ENCODE results near the gene TRIAP1. TPM values are rescaled to one million over a fixed set of nuclear protein-coding genes. Genes with fewer than 3 reads are reported as not detected.
"Not testable (repeated sequence)": the region's sequence is repeated elsewhere in the genome, so short reads cannot be mapped to it uniquely, and the experiment has no call there.

Gene TRIAP1
- 10 to 100 TPM; 19.2 to 28.0 TPM for polyA plus RNA-seq

- Histone ChIP-seq H3K9me3 (ENCODE audit: control insufficient read depth in 2 of 2, insufficient read depth in 1 of 2, low read depth in 1 of 2, low read length in 1 of 2) (no peaks in the 10 kb centered on the region), H3K4me3 (ENCODE audit: low read depth in 1 of 2, low read length in 2 of 2) (peak within 1 kb of the TSS; percentile 68 to 99), H3K27ac (ENCODE audit: low read depth in 2 of 2, low read length in 1 of 2) (peak within 1 kb of the TSS; percentile 91 to 93), H3K27me3 (ENCODE audit: control insufficient read depth in 1 of 2, insufficient read depth in 2 of 2, low read length in 2 of 2) (no peaks in the 10 kb centered on the region), H3K4me1 (ENCODE audit: control insufficient read depth in 2 of 2, insufficient read depth in 2 of 2, low read length in 1 of 2) (peaks cover 0 to 4% of the 10 kb centered on the region in 2 donors), H3K36me3 (ENCODE audit: control insufficient read depth in 2 of 2, insufficient read depth in 2 of 2, low read length in 1 of 2) (peaks cover 4% of the 10 kb centered on the region in 2 donors)
- WGBS, 2 donors: 0% methylated on average over 73 of the region's 73 CpGs
These were observed at the start of gene TRIAP1, which contains the start of gene GATC for GRCh38 chr12:120445911-120446843. TRIAP1 (minus strand) TSS chr12:120446384; CDS start chr12:120446372, 12 bp downstream. GATC (plus strand) TSS chr12:120446444; CDS start chr12:120446481, 37 bp downstream.

- 14 to 20% methylated on average over 17 of the region's 17 CpGs for WGBS, 2 donors
- peaks cover 5 to 7% of the 10 kb centered on the region in 2 donors for H3K36me3 ChIP-seq (ENCODE audit: control insufficient read depth in 2 of 2, insufficient read depth in 2 of 2, low read length in 1 of 2)
These were observed 49.1 kb upstream of the TRIAP1 start for GRCh38 chr12:120495186-120495730.

GRCh38 chr12:120490833-120491512, 44.8 kb upstream of the TRIAP1 start:
- no peak overlapping the region for H3K4me3 ChIP-seq (ENCODE audit: low read depth in 1 of 2, low read length in 2 of 2)
- H3K36me3 ChIP-seq (ENCODE audit: control insufficient read depth in 2 of 2, insufficient read depth in 2 of 2, low read length in 1 of 2): peaks cover 5 to 7% of the 10 kb centered on the region in 2 donors
- H3K27ac ChIP-seq (ENCODE audit: low read depth in 2 of 2, low read length in 1 of 2): no peak overlapping the region
- H3K9me3 ChIP-seq (ENCODE audit: control insufficient read depth in 2 of 2, insufficient read depth in 1 of 2, low read depth in 1 of 2, low read length in 1 of 2): no peaks in the 10 kb centered on the region
- no peaks in the 10 kb centered on the region for H3K27me3 ChIP-seq (ENCODE audit: control insufficient read depth in 1 of 2, insufficient read depth in 2 of 2, low read length in 2 of 2)
- peaks cover 0 to 5% of the 10 kb centered on the region in 2 donors for H3K4me1 ChIP-seq (ENCODE audit: control insufficient read depth in 2 of 2, insufficient read depth in 2 of 2, low read length in 1 of 2)
- 80 to 90% methylated on average over 2 of the region's 2 CpGs for WGBS, 2 donors

More at GRCh38 chr12:120495186-120495730, 49.1 kb upstream of the TRIAP1 start:
- Histone ChIP-seq H3K27ac (ENCODE audit: low read depth in 2 of 2, low read length in 1 of 2) (peak overlapping the region; percentile 64), H3K4me3 (ENCODE audit: low read depth in 1 of 2, low read length in 2 of 2) (peak overlapping the region; percentile 77 to 93), H3K9me3 (ENCODE audit: control insufficient read depth in 2 of 2, insufficient read depth in 1 of 2, low read depth in 1 of 2, low read length in 1 of 2) (no peaks in the 10 kb centered on the region), H3K4me1 (ENCODE audit: control insufficient read depth in 2 of 2, insufficient read depth in 2 of 2, low read length in 1 of 2) (peaks cover 0 to 3% of the 10 kb centered on the region in 2 donors), H3K27me3 (ENCODE audit: control insufficient read depth in 1 of 2, insufficient read depth in 2 of 2, low read length in 2 of 2) (no peaks in the 10 kb centered on the region)

- peaks cover 5 to 7% of the 10 kb centered on the region in 2 donors for H3K36me3 ChIP-seq (ENCODE audit: control insufficient read depth in 2 of 2, insufficient read depth in 2 of 2, low read length in 1 of 2)
- WGBS, 2 donors: 95% methylated on average over 5 of the region's 5 CpGs
- H3K27me3 ChIP-seq (ENCODE audit: control insufficient read depth in 1 of 2, insufficient read depth in 2 of 2, low read length in 2 of 2): no peaks in the 10 kb centered on the region
- H3K27ac ChIP-seq (ENCODE audit: low read depth in 2 of 2, low read length in 1 of 2): no peak overlapping the region
- H3K9me3 ChIP-seq (ENCODE audit: control insufficient read depth in 2 of 2, insufficient read depth in 1 of 2, low read depth in 1 of 2, low read length in 1 of 2): no peaks in the 10 kb centered on the region
- H3K4me3 ChIP-seq (ENCODE audit: low read depth in 1 of 2, low read length in 2 of 2): no peak overlapping the region
- peaks cover 0 to 4% of the 10 kb centered on the region in 2 donors for H3K4me1 ChIP-seq (ENCODE audit: control insufficient read depth in 2 of 2, insufficient read depth in 2 of 2, low read length in 1 of 2)
These were observed 44.1 kb upstream of the TRIAP1 start for GRCh38 chr12:120490325-120490724.

- Histone ChIP-seq H3K36me3 (ENCODE audit: control insufficient read depth in 2 of 2, insufficient read depth in 2 of 2, low read length in 1 of 2) (peaks cover 5 to 7% of the 10 kb centered on the region in 2 donors), H3K27ac (ENCODE audit: low read depth in 2 of 2, low read length in 1 of 2) (peak overlapping the region in 1 of 2 donors; percentile 63), H3K27me3 (ENCODE audit: control insufficient read depth in 1 of 2, insufficient read depth in 2 of 2, low read length in 2 of 2) (no peaks in the 10 kb centered on the region), H3K9me3 (ENCODE audit: control insufficient read depth in 2 of 2, insufficient read depth in 1 of 2, low read depth in 1 of 2, low read length in 1 of 2) (no peaks in the 10 kb centered on the region), H3K4me1 (ENCODE audit: control insufficient read depth in 2 of 2, insufficient read depth in 2 of 2, low read length in 1 of 2) (peaks cover 0 to 2% of the 10 kb centered on the region in 2 donors), H3K4me3 (ENCODE audit: low read depth in 1 of 2, low read length in 2 of 2) (no peak overlapping the region)
- 66 to 71% methylated on average over 4 of the region's 4 CpGs for WGBS, 2 donors
These were observed 42.8 kb upstream of the TRIAP1 start for GRCh38 chr12:120489018-120489417.

GRCh38 chr12:120488057-120488640, 42.0 kb upstream of the TRIAP1 start:
- no peak overlapping the region for H3K27ac ChIP-seq (ENCODE audit: low read depth in 2 of 2, low read length in 1 of 2)
- H3K36me3 ChIP-seq (ENCODE audit: control insufficient read depth in 2 of 2, insufficient read depth in 2 of 2, low read length in 1 of 2): peaks cover 5 to 7% of the 10 kb centered on the region in 2 donors
- 75 to 76% methylated on average over 5 of the region's 5 CpGs for WGBS, 2 donors
- H3K4me1 ChIP-seq (ENCODE audit: control insufficient read depth in 2 of 2, insufficient read depth in 2 of 2, low read length in 1 of 2): peaks cover 0 to 2% of the 10 kb centered on the region in 2 donors
- no peaks in the 10 kb centered on the region for H3K27me3 ChIP-seq (ENCODE audit: control insufficient read depth in 1 of 2, insufficient read depth in 2 of 2, low read length in 2 of 2)
- no peaks in the 10 kb centered on the region for H3K9me3 ChIP-seq (ENCODE audit: control insufficient read depth in 2 of 2, insufficient read depth in 1 of 2, low read depth in 1 of 2, low read length in 1 of 2)
- no peak overlapping the region for H3K4me3 ChIP-seq (ENCODE audit: low read depth in 1 of 2, low read length in 2 of 2)

- not testable (repeated sequence) for H3K9me3 ChIP-seq (ENCODE audit: control insufficient read depth in 2 of 2, insufficient read depth in 1 of 2, low read depth in 1 of 2, low read length in 1 of 2); H3K4me1 ChIP-seq (ENCODE audit: control insufficient read depth in 2 of 2, insufficient read depth in 2 of 2, low read length in 1 of 2); H3K27me3 ChIP-seq (ENCODE audit: control insufficient read depth in 1 of 2, insufficient read depth in 2 of 2, low read length in 2 of 2); H3K4me3 ChIP-seq (ENCODE audit: low read depth in 1 of 2, low read length in 2 of 2); H3K27ac ChIP-seq (ENCODE audit: low read depth in 2 of 2, low read length in 1 of 2); H3K36me3 ChIP-seq (ENCODE audit: control insufficient read depth in 2 of 2, insufficient read depth in 2 of 2, low read length in 1 of 2)
- WGBS, 2 donors: 83 to 89% methylated on average over 7 of the region's 7 CpGs
These were observed 41.4 kb upstream of the TRIAP1 start for GRCh38 chr12:120487552-120487951.

- Histone ChIP-seq H3K27me3 (ENCODE audit: control insufficient read depth in 1 of 2, insufficient read depth in 2 of 2, low read length in 2 of 2) (no peaks in the 10 kb centered on the region), H3K27ac (ENCODE audit: low read depth in 2 of 2, low read length in 1 of 2) (no peak overlapping the region), H3K9me3 (ENCODE audit: control insufficient read depth in 2 of 2, insufficient read depth in 1 of 2, low read depth in 1 of 2, low read length in 1 of 2) (no peaks in the 10 kb centered on the region), H3K36me3 (ENCODE audit: control insufficient read depth in 2 of 2, insufficient read depth in 2 of 2, low read length in 1 of 2) (peaks cover under 1 to 3% of the 10 kb centered on the region in 2 donors), H3K4me3 (ENCODE audit: low read depth in 1 of 2, low read length in 2 of 2) (no peak overlapping the region), H3K4me1 (ENCODE audit: control insufficient read depth in 2 of 2, insufficient read depth in 2 of 2, low read length in 1 of 2) (peaks cover 0 to 2% of the 10 kb centered on the region in 2 donors)
- 91 to 93% methylated on average over 7 of the region's 7 CpGs for WGBS, 2 donors
These were observed 40.0 kb upstream of the TRIAP1 start for GRCh38 chr12:120485961-120486881.

Data from esophagus (tissue), 2 donors.